Astrocyte of the cerebellum (primary cell): ENCODE results near the gene KPNA1.

Source experiments
- DNase-seq: peaks from one replicate; pipeline ENCODE4 v3.0.0-alpha.2; 2011; ENCODE audit warnings: low read depth
- H3K4me3 ChIP-seq: 2 replicates; pipeline ENCODE4 v1.5.1; 2011; ENCODE audit warnings: mild to moderate bottlenecking, low read depth, low read length, moderate library complexity
- CTCF ChIP-seq: IDR thresholded peaks from 2 replicates; pipeline ENCODE4 v1.5.1; 2012; ENCODE audit warnings: low read length, low read depth, moderate library complexity, mild to moderate bottlenecking; ENCODE audit errors: missing control alignments
- in situ Hi-C: cut with HindIII; loops from 2 replicates; pipeline ENCODE4 v1.10.0; 2017; ENCODE audit warnings: low sequenced_read_pairs

KPNA1 gene

GRCh38 chr3:122395582-122395981 lies 119.2 kb downstream of the KPNA1 start:
- in situ Hi-C loops: no loop called here
- DNase-seq: no peak

GRCh38 chr3:122394173-122394572 lies 120.6 kb downstream of the KPNA1 start:
- in situ Hi-C loops: no loop called here
- H3K4me3 ChIP-seq: no peak overlapping the region
- no peak for DNase-seq
- no peak for TF ChIP-seq CTCF

More at GRCh38 chr3:122395582-122395981, 119.2 kb downstream of the KPNA1 start:
- no peak overlapping the region for H3K4me3 ChIP-seq
- no peak for TF ChIP-seq CTCF

- in situ Hi-C loops: no loop called here
- peak; percentile 32 for DNase-seq
- TF ChIP-seq CTCF: peak; percentile 70
- no peak overlapping the region for H3K4me3 ChIP-seq
These were observed 121.6 kb downstream of the KPNA1 start for GRCh38 chr3:122392868-122393844.

GRCh38 chr3:122391681-122392446 lies 122.9 kb downstream of the KPNA1 start:
- in situ Hi-C loops: no loop called here
- TF ChIP-seq CTCF: no peak
- H3K4me3 ChIP-seq: no peak overlapping the region
- no peak for DNase-seq

- H3K4me3 ChIP-seq: no peak overlapping the region
- DNase-seq: no peak
- in situ Hi-C loops: no loop called here
- TF ChIP-seq CTCF: no peak
These were observed 124.1 kb downstream of the KPNA1 start for GRCh38 chr3:122390665-122391064.

GRCh38 chr3:122389892-122390291 lies 124.8 kb downstream of the KPNA1 start:
- in situ Hi-C loops: no loop called here
- no peak for DNase-seq
- TF ChIP-seq CTCF: no peak
- no peak overlapping the region for H3K4me3 ChIP-seq
